IPS-18c (cell line): ENCODE data around the gene HRAS.

Experiments used
- H3K4me3 ChIP-seq: 2 replicates; pipeline ENCODE4 v1.7.0; 2013; ENCODE audit warnings: low read depth, mild to moderate bottlenecking, low read length, moderate library complexity; ENCODE audit not compliant: insufficient read depth
- H3K9me3 ChIP-seq: one replicate; pipeline ENCODE4 v1.6.1; 2013; ENCODE audit warnings: mild to moderate bottlenecking, low read length, moderate library complexity; ENCODE audit not compliant: control insufficient read depth, insufficient read depth

Gene HRAS

GRCh38 chr11:569158-569885, 33.9 kb upstream of the HRAS start:
- no peaks in the 10 kb centered on the region for H3K9me3 ChIP-seq
- peak overlapping the region; percentile 44 for H3K4me3 ChIP-seq

GRCh38 chr11:568306-569157, 33.2 kb upstream of the HRAS start:
- Histone ChIP-seq H3K4me3 (peak overlapping the region; percentile 61), H3K9me3 (no peaks in the 10 kb centered on the region)

- peak overlapping the region; percentile 61 for H3K4me3 ChIP-seq
- H3K9me3 ChIP-seq = no peaks in the 10 kb centered on the region
Observed at GRCh38 chr11:567629-568292, 32.4 kb upstream of the HRAS start.

GRCh38 chr11:567011-567628, 31.7 kb upstream of the HRAS start:
- no peaks in the 10 kb centered on the region for H3K9me3 ChIP-seq
- H3K4me3 ChIP-seq = 0 out of 2 replicates have a peak overlapping the region, but pooled peaks have one; percentile 61

GRCh38 chr11:565921-566509, 30.6 kb upstream of the HRAS start:
- Histone ChIP-seq H3K4me3 (no peak overlapping the region), H3K9me3 (no peaks in the 10 kb centered on the region)

- H3K9me3 ChIP-seq = no peaks in the 10 kb centered on the region
Observed at GRCh38 chr11:563812-564578, 28.6 kb upstream of the HRAS start.

GRCh38 chr11:563066-563811, 27.9 kb upstream of the HRAS start:
- H3K9me3 ChIP-seq = no peaks in the 10 kb centered on the region
- no peak overlapping the region for H3K4me3 ChIP-seq

More at GRCh38 chr11:563812-564578, 28.6 kb upstream of the HRAS start:
- no peak overlapping the region for H3K4me3 ChIP-seq

GRCh38 chr11:562046-562645, 26.8 kb upstream of the HRAS start:
- Histone ChIP-seq H3K4me3 (peak overlapping the region; percentile 88), H3K9me3 (no peaks in the 10 kb centered on the region)

- Histone ChIP-seq H3K9me3 (no peaks in the 10 kb centered on the region), H3K4me3 (peak overlapping the region; percentile 88)
Observed at GRCh38 chr11:561148-562003, 26.0 kb upstream of the HRAS start.

GRCh38 chr11:560305-561147, 25.1 kb upstream of the HRAS start, which contains the start of the genes LMNTD2 and RASSF7:
TSS of gene LMNTD2 (minus strand) at chr11:560738. CDS start at chr11:560716, 22 bp downstream.
TSS of gene RASSF7 (plus strand) at chr11:560970. CDS start at chr11:561769, 799 bp downstream.
- no peaks in the 10 kb centered on the region for H3K9me3 ChIP-seq
- H3K4me3 ChIP-seq = peak within 1 kb of the TSS; percentile 88

GRCh38 chr11:559712-560304, 24.4 kb upstream of the HRAS start:
- Histone ChIP-seq H3K9me3 (no peaks in the 10 kb centered on the region), H3K4me3 (peak overlapping the region; percentile 67)

- no peak overlapping the region for H3K4me3 ChIP-seq
- no peaks in the 10 kb centered on the region for H3K9me3 ChIP-seq
Observed at GRCh38 chr11:559020-559620, 23.7 kb upstream of the HRAS start.

GRCh38 chr11:558503-558902, 23.1 kb upstream of the HRAS start:
- H3K9me3 ChIP-seq = no peaks in the 10 kb centered on the region
- no peak overlapping the region for H3K4me3 ChIP-seq
